SK-N-SH (cell line): ENCODE measurements around the gene ZC3H12C. TPM values are rescaled to one million over a fixed set of nuclear protein-coding genes. Genes with fewer than 3 reads are reported as not detected.

Experiments
- CTCF ChIA-PET: fragments of 300-600, 350-600 bp; formaldehyde crosslinking; extraction: SDS; loops from one replicate; lab custom pipeline; 2021; lab: Yijun Ruan, JAX
- POLR2A ChIA-PET: fragments of 350-600 bp; sonication (Branson Sonifier 250); formaldehyde crosslinking; extraction: SDS; loops from one replicate; lab custom pipeline; 2020; ENCODE audit warnings: antibody characterized with exemption, inconsistent platforms; lab: Yijun Ruan, JAX
- DNase-seq: peaks from one replicate; pipeline ENCODE4 v3.0.0; 2012
- H2AFZ ChIP-seq: fragments of 200-600 bp; sonication (generic); 2 replicates; pipeline ENCODE4 v1.8.1; 2016; ENCODE audit warnings: antibody characterized with exemption, mild to moderate bottlenecking, low read depth
- H3F3A ChIP-seq: fragments of 200-600 bp; sonication (generic); replicated peaks from 2 replicates; pipeline ENCODE3; 2016; ENCODE audit warnings: antibody characterized with exemption, mild to moderate bottlenecking; ENCODE audit not compliant: insufficient read depth
- H3K27ac ChIP-seq, 2 experiments: fragments of 200-500 bp in 1 of 2; fragments of 200-600 bp in 1 of 2; sonication (Bioruptor generic) in 1 of 2; sonication (generic), shearing (Covaris generic) in 1 of 2; 2 replicates each; pipeline versions ENCODE4 v1.5.1 to v1.6.1; 2014 to 2016; ENCODE audit warnings: low read depth in 2 of 2, inconsistent platforms in 1 of 2, low read length in 1 of 2, mild to moderate bottlenecking in 1 of 2, mixed read lengths in 1 of 2
- H3K27me3 ChIP-seq: fragments of 200-600 bp; sonication (generic), shearing (Covaris generic); 2 replicates; pipeline ENCODE4 v1.6.1; 2016; ENCODE audit warnings: mixed run types; ENCODE audit not compliant: insufficient read depth
- H3K36me3 ChIP-seq, 2 experiments: fragments of 200-500 bp in 1 of 2; fragments of 200-600 bp in 1 of 2; sonication (Bioruptor generic) in 1 of 2; sonication (generic) in 1 of 2; replicated peaks in 1 of 2; 2 replicates each; pipeline versions ENCODE3 to v1.5.1; 2014 to 2016; ENCODE audit warnings: low read length in 1 of 2, mild to moderate bottlenecking in 1 of 2; ENCODE audit not compliant: insufficient read depth in 2 of 2, control insufficient read depth in 1 of 2
- H3K4me1 ChIP-seq, 2 experiments: fragments of 200-500 bp in 1 of 2; fragments of 200-600 bp in 1 of 2; sonication (Bioruptor generic) in 1 of 2; sonication (generic), shearing (Covaris generic) in 1 of 2; 2 replicates each; pipeline versions ENCODE4 v1.5.1 to v1.6.1; 2014 to 2016; ENCODE audit warnings: low read depth in 1 of 2, low read length in 1 of 2, mixed run types in 1 of 2; ENCODE audit not compliant: insufficient read depth in 2 of 2, control insufficient read depth in 1 of 2
- H3K4me2 ChIP-seq: fragments of 200-600 bp; sonication (generic), shearing (Covaris generic); 2 replicates; pipeline ENCODE4 v1.6.1; 2017; ENCODE audit warnings: mixed run types
- H3K4me3 ChIP-seq, 2 experiments: fragments of 200-500 bp in 1 of 2; fragments of 200-600 bp in 1 of 2; sonication (Bioruptor generic) in 1 of 2; sonication (generic), shearing (Covaris generic) in 1 of 2; 2 replicates each; pipeline versions ENCODE4 v1.5.1 to v1.8.1; 2014 to 2016; ENCODE audit warnings: low read depth in 2 of 2, inconsistent platforms in 1 of 2, low read length in 1 of 2, mild to moderate bottlenecking in 1 of 2, mixed read lengths in 1 of 2, moderate library complexity in 1 of 2
- H3K79me2 ChIP-seq: fragments of 200-600 bp; sonication (generic); 2 replicates; pipeline ENCODE4 v1.8.1; 2017; ENCODE audit warnings: mild to moderate bottlenecking; ENCODE audit not compliant: insufficient read depth
- H3K9ac ChIP-seq: fragments of 200-600 bp; sonication (generic); 2 replicates; pipeline ENCODE4 v1.6.1; 2017; ENCODE audit warnings: mixed run types
- H3K9me2 ChIP-seq: fragments of 200-600 bp; sonication (generic); 2 replicates; pipeline ENCODE4 v1.6.1; 2017; ENCODE audit warnings: mixed run types
- H3K9me3 ChIP-seq: fragments of 200-600 bp; sonication (generic); 2 replicates; pipeline ENCODE4 v1.6.1; 2017; ENCODE audit warnings: mixed run types, mild to moderate bottlenecking, moderate library complexity
- H4K20me1 ChIP-seq: fragments of 200-600 bp; sonication (generic); 2 replicates; pipeline ENCODE4 v1.6.1; 2017; ENCODE audit warnings: mild to moderate bottlenecking, mixed run types; ENCODE audit not compliant: insufficient read depth
- CHD2 ChIP-seq: fragments of 150-350 bp; IDR thresholded peaks from 2 replicates; pipeline ENCODE4 v1.6.1; 2018; ENCODE audit warnings: low read length; ENCODE audit not compliant: partially characterized antibody
- ELF1 ChIP-seq: IDR thresholded peaks from 2 replicates; pipeline ENCODE4 v1.4.0; 2012
- EP300 ChIP-seq, 2 experiments: IDR thresholded peaks; 2 replicates each; pipeline versions ENCODE4 v1.4.0 to v1.6.1; 2012; ENCODE audit warnings: borderline replicate concordance in 1 of 2, low read depth in 1 of 2, low read length in 1 of 2
- FOSL2 ChIP-seq: IDR thresholded peaks from 2 replicates; pipeline ENCODE4 v1.4.0; 2012; ENCODE audit warnings: low read depth, mild to moderate bottlenecking, moderate library complexity, borderline replicate concordance
- FOXJ3 ChIP-seq: sonication (generic); formaldehyde crosslinking; IDR thresholded peaks from 2 replicates; pipeline ENCODE4 v1.5.1; 2020; ENCODE audit warnings: mild to moderate bottlenecking, missing genetic modification reagents
- FOXM1 ChIP-seq: IDR thresholded peaks from 2 replicates; pipeline ENCODE4 v1.4.0; 2012; ENCODE audit warnings: low read depth, mild to moderate bottlenecking
- IRF3 ChIP-seq: fragments of 150-350 bp; IDR thresholded peaks from 2 replicates; pipeline ENCODE4 v1.6.1; 2016; ENCODE audit warnings: mild to moderate bottlenecking, low read depth, low read length
- MXI1 ChIP-seq: IDR thresholded peaks from 2 replicates; pipeline ENCODE4 v1.6.1; 2012; ENCODE audit warnings: mild to moderate bottlenecking, low read depth, low read length, improper control_type of control experiment
- PBX3 ChIP-seq: IDR thresholded peaks from 2 replicates; pipeline ENCODE4; 2012
- POLR2AphosphoS5 ChIP-seq: IDR thresholded peaks from 2 replicates; pipeline ENCODE4 v1.6.1; 2012; ENCODE audit warnings: low read depth, low read length
- RAD21 ChIP-seq: IDR thresholded peaks from 2 replicates; pipeline ENCODE4 v1.6.1; 2012; ENCODE audit warnings: mild to moderate bottlenecking, low read length
- RCOR1 ChIP-seq: fragments of 150-350 bp; IDR thresholded peaks from 2 replicates; pipeline ENCODE4 v1.6.1; 2017; ENCODE audit warnings: antibody characterized with exemption, low read length
- REST ChIP-seq: IDR thresholded peaks from 2 replicates; pipeline ENCODE4 v1.6.1; 2012; ENCODE audit warnings: mild to moderate bottlenecking, low read depth, low read length, moderate library complexity
- RFX5 ChIP-seq: IDR thresholded peaks from 2 replicates; pipeline ENCODE4 v1.6.1; 2012; ENCODE audit warnings: mild to moderate bottlenecking, improper control_type of control experiment, low read length
- TAF1 ChIP-seq: IDR thresholded peaks from 2 replicates; pipeline ENCODE4 v1.6.1; 2012; ENCODE audit warnings: low read depth, mild to moderate bottlenecking, low read length, moderate library complexity, borderline replicate concordance
- TCF12 ChIP-seq: IDR thresholded peaks from 2 replicates; pipeline ENCODE4 v1.4.0; 2012
- WGBS: methylation state at CpG from one replicate; pipeline ENCODE4 v1.1.6; 2017; ENCODE audit warnings: low lambda C conversion rate; 5-methylcytosine and 5-hydroxymethylcytosine counted together
- polyA plus RNA-seq, 3 experiments: library from polyadenylated mRNA; depleted of rRNA; stranded (reverse); fragments of >200 nt; gene quantifications; 2 replicates each; pipeline ENCODE4 v1.2.3, GENCODE V29; 2012
- TF ChIP-seq, protein P1 (sequence below): IDR thresholded peaks from 2 replicates; pipeline ENCODE4 v1.4.0; 2012; ENCODE audit warnings: low read depth, borderline replicate concordance
- TF ChIP-seq, protein P2 (sequence below): IDR thresholded peaks from 2 replicates; pipeline ENCODE4 v1.4.0; 2012; ENCODE audit warnings: low read depth, borderline replicate concordance

The ZC3H12C gene
- polyA plus RNA-seq, 1 of the 3 experiments (the other 2 are of a cell fraction) = 2.8 TPM

GRCh38 chr11:110134110-110134509, 40.9 kb downstream of the ZC3H12C start:
- Histone ChIP-seq H3K27ac (no peak overlapping the region; a peak in 1 of 4 replicates), H3K36me3 (peaks cover 3 to 7% of the 10 kb centered on the region in 2 experiments), H3K9me3 (no peaks in the 10 kb centered on the region), H3K4me1 (peaks cover 14 to 48% of the 10 kb centered on the region in 2 experiments; a peak in 3 of 4 replicates), H4K20me1 (no peaks in the 10 kb centered on the region), H3K9ac (no peak overlapping the region), H3F3A (no peaks in the 10 kb centered on the region), H3K4me2 (no peak overlapping the region), H3K27me3 (no peaks in the 10 kb centered on the region), H3K79me2 (peaks cover 20% of the 10 kb centered on the region), H3K4me3 (no peak overlapping the region), H2AFZ (no peak overlapping the region), H3K9me2 (peaks cover 4% of the 10 kb centered on the region; the same call in 1 of the 2 replicates)
- DNase-seq = no peak
- ChIA-PET CTCF (interaction anchor here (1.0 kb wide), 1 partner anchor 26 kb away, joined by 3 read pairs; no protein-coding TSS in a partner anchor), POLR2A (no interaction called here)
- TF ChIP-seq FOXM1 (no peak), TAF1 (no peak), REST (no peak), IRF3 (no peak), PBX3 (no peak), RFX5 (no peak), FOSL2 (no peak), FOXJ3 (CRISPR knock-in tag) (no peak), CHD2 (no peak), EP300 (IDR thresholded peaks at IDR 0.05; ENCODE audit: borderline replicate concordance in 1 of 2, low read depth in 1 of 2, low read length in 1 of 2) (no peak), POLR2AphosphoS5 (no peak), TCF12 (no peak), RCOR1 (no peak), MXI1 (no peak), ELF1 (no peak), RAD21 (no peak)
- TF ChIP-seq, protein P1, sequence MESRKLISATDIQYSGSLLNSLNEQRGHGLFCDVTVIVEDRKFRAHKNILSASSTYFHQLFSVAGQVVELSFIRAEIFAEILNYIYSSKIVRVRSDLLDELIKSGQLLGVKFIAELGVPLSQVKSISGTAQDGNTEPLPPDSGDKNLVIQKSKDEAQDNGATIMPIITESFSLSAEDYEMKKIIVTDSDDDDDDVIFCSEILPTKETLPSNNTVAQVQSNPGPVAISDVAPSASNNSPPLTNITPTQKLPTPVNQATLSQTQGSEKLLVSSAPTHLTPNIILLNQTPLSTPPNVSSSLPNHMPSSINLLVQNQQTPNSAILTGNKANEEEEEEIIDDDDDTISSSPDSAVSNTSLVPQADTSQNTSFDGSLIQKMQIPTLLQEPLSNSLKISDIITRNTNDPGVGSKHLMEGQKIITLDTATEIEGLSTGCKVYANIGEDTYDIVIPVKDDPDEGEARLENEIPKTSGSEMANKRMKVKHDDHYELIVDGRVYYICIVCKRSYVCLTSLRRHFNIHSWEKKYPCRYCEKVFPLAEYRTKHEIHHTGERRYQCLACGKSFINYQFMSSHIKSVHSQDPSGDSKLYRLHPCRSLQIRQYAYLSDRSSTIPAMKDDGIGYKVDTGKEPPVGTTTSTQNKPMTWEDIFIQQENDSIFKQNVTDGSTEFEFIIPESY = no peak
- TF ChIP-seq, protein P2, sequence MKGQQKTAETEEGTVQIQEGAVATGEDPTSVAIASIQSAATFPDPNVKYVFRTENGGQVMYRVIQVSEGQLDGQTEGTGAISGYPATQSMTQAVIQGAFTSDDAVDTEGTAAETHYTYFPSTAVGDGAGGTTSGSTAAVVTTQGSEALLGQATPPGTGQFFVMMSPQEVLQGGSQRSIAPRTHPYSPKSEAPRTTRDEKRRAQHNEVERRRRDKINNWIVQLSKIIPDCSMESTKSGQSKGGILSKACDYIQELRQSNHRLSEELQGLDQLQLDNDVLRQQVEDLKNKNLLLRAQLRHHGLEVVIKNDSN = no peak
- 80% methylated on average over 6 of the region's 6 CpGs for WGBS
